HEK293 (cell line): Measurements from ENCODE around the gene USP3.

Experiments
- CTCF ChIA-PET: fragments of 350-600 bp; formaldehyde crosslinking; extraction: SDS; loops from one replicate; lab custom pipeline; 2021; ENCODE audit warnings: antibody characterized with exemption; lab: Yijun Ruan, JAX
- POLR2A ChIA-PET: fragments of 300-600 bp; formaldehyde crosslinking; extraction: SDS; loops from one replicate; lab custom pipeline; 2020; ENCODE audit warnings: antibody characterized with exemption, inconsistent platforms; lab: Yijun Ruan, JAX
- H3K27ac ChIP-seq: fragments of 200-500 bp; sonication (Bioruptor generic); 2 replicates; pipeline ENCODE4 v1.5.1; 2014; ENCODE audit warnings: low read depth, low read length, control low read depth, inconsistent platforms; ENCODE audit errors: extremely low read depth
- H3K36me3 ChIP-seq, 2 experiments: fragments of 200-500 bp in 1 of 2; sonication (Bioruptor generic) in 1 of 2; 1 replicate in 1 of 2; 2 replicates in 1 of 2; pipeline ENCODE4 v1.5.1; 2014 to 2017; ENCODE audit warnings: inconsistent platforms in 2 of 2, low read length in 2 of 2; ENCODE audit not compliant: control insufficient read depth in 2 of 2, insufficient read depth in 1 of 2
- H3K4me1 ChIP-seq: fragments of 200-500 bp; sonication (Bioruptor generic); 2 replicates; pipeline ENCODE4 v1.5.1; 2014; ENCODE audit warnings: mild to moderate bottlenecking, low read length, inconsistent platforms; ENCODE audit not compliant: control insufficient read depth, insufficient read depth
- H3K4me3 ChIP-seq: 2 replicates; pipeline ENCODE4 v1.5.1; 2011; ENCODE audit warnings: low read depth, mild to moderate bottlenecking, control low read depth, low read length, moderate library complexity
- H3K9me3 ChIP-seq: fragments of 200-500 bp; sonication (Bioruptor generic); 2 replicates; pipeline ENCODE4 v1.5.1; 2014; ENCODE audit warnings: low read depth, low read length, inconsistent platforms; ENCODE audit not compliant: control insufficient read depth, insufficient read depth
- BCL11A ChIP-seq: fragments of 450-650 bp; formaldehyde crosslinking; IDR thresholded peaks from 2 replicates; pipeline ENCODE4 v1.5.1; 2016; ENCODE audit warnings: low read depth, missing biosample characterization, missing genetic modification characterization
- KLF10 ChIP-seq: fragments of 450-650 bp; IDR thresholded peaks from 2 replicates; pipeline ENCODE4 v1.5.1; 2018; ENCODE audit warnings: missing biosample characterization, mild to moderate bottlenecking, missing genetic modification characterization
- PRDM1 ChIP-seq: fragments of 450-650 bp; formaldehyde crosslinking; IDR thresholded peaks from 2 replicates; pipeline ENCODE4; 2016; ENCODE audit warnings: missing biosample characterization, missing genetic modification characterization
- PRDM4 ChIP-seq: fragments of 450-650 bp; formaldehyde crosslinking; IDR thresholded peaks from 2 replicates; pipeline ENCODE4 v1.5.1; 2017; ENCODE audit warnings: missing biosample characterization, missing genetic modification characterization
- SCRT2 ChIP-seq: fragments of 450-650 bp; formaldehyde crosslinking; IDR thresholded peaks from 2 replicates; pipeline ENCODE4 v1.5.1; 2016; ENCODE audit warnings: missing biosample characterization, missing genetic modification characterization
- WT1 ChIP-seq: fragments of 450-650 bp; formaldehyde crosslinking; IDR thresholded peaks from 2 replicates; pipeline ENCODE4 v1.5.1; 2016; ENCODE audit warnings: missing biosample characterization, missing genetic modification characterization
- YY2 ChIP-seq: fragments of 450-650 bp; formaldehyde crosslinking; IDR thresholded peaks from 2 replicates; pipeline ENCODE4 v1.5.1; 2016; ENCODE audit warnings: missing biosample characterization, missing genetic modification characterization
- ZIC2 ChIP-seq: fragments of 450-650 bp; formaldehyde crosslinking; IDR thresholded peaks from 2 replicates; pipeline ENCODE4 v1.5.1; 2016; ENCODE audit warnings: missing biosample characterization, missing genetic modification characterization
- ZNF155 ChIP-seq: fragments of 450-650 bp; formaldehyde crosslinking; IDR thresholded peaks from 2 replicates; pipeline ENCODE4 v1.5.1; 2016; ENCODE audit warnings: missing biosample characterization, missing genetic modification characterization
- ZNF214 ChIP-seq: fragments of 450-650 bp; formaldehyde crosslinking; IDR thresholded peaks from 2 replicates; pipeline ENCODE4 v1.5.1; 2017; ENCODE audit warnings: missing biosample characterization, mild to moderate bottlenecking, missing genetic modification characterization, borderline replicate concordance
- ZNF223 ChIP-seq: fragments of 450-650 bp; formaldehyde crosslinking; IDR thresholded peaks from 2 replicates; pipeline ENCODE4 v1.5.1; 2016; ENCODE audit warnings: missing biosample characterization, missing genetic modification characterization
- ZNF248 ChIP-seq: fragments of 450-650 bp; formaldehyde crosslinking; IDR thresholded peaks from 2 replicates; pipeline ENCODE4 v1.5.1; 2017; ENCODE audit warnings: missing biosample characterization, missing genetic modification characterization
- ZNF280C ChIP-seq: fragments of 450-650 bp; formaldehyde crosslinking; IDR thresholded peaks from 2 replicates; pipeline ENCODE4 v1.5.1; 2016; ENCODE audit warnings: missing biosample characterization, missing genetic modification characterization
- ZNF324 ChIP-seq: fragments of 450-650 bp; formaldehyde crosslinking; IDR thresholded peaks from 2 replicates; pipeline ENCODE4 v1.5.1; 2016; ENCODE audit warnings: missing biosample characterization, missing genetic modification characterization
- ZNF350 ChIP-seq: fragments of 450-650 bp; formaldehyde crosslinking; IDR thresholded peaks from 2 replicates; pipeline ENCODE4 v1.5.0; 2017; ENCODE audit warnings: missing biosample characterization, mild to moderate bottlenecking, missing genetic modification characterization
- ZNF362 ChIP-seq: fragments of 450-650 bp; formaldehyde crosslinking; IDR thresholded peaks from 2 replicates; pipeline ENCODE4 v1.5.1; 2016; ENCODE audit warnings: missing biosample characterization, missing genetic modification characterization
- ZNF37A ChIP-seq: fragments of 450-650 bp; IDR thresholded peaks from 2 replicates; pipeline ENCODE4 v1.5.1; 2018; ENCODE audit warnings: missing biosample characterization, missing genetic modification characterization
- ZNF391 ChIP-seq: fragments of 450-650 bp; formaldehyde crosslinking; IDR thresholded peaks from 2 replicates; pipeline ENCODE4 v1.5.1; 2016; ENCODE audit warnings: low read depth, missing biosample characterization, missing genetic modification characterization, borderline replicate concordance
- ZNF600 ChIP-seq: fragments of 450-650 bp; formaldehyde crosslinking; IDR thresholded peaks from 2 replicates; pipeline ENCODE4 v1.5.1; 2016; ENCODE audit warnings: missing biosample characterization, missing genetic modification characterization
- ZNF701 ChIP-seq: fragments of 450-650 bp; formaldehyde crosslinking; IDR thresholded peaks from 2 replicates; pipeline ENCODE4 v1.5.1; 2016; ENCODE audit warnings: missing biosample characterization, missing genetic modification characterization
- ZNF768 ChIP-seq: fragments of 450-650 bp; formaldehyde crosslinking; IDR thresholded peaks from 2 replicates; pipeline ENCODE4 v1.5.1; 2018; ENCODE audit warnings: missing biosample characterization, mild to moderate bottlenecking, missing genetic modification characterization
- ZSCAN23 ChIP-seq: fragments of 450-650 bp; formaldehyde crosslinking; IDR thresholded peaks from 2 replicates; pipeline ENCODE4 v1.5.1; 2016; ENCODE audit warnings: missing biosample characterization, missing genetic modification characterization
- ZSCAN4 ChIP-seq: fragments of 450-650 bp; formaldehyde crosslinking; IDR thresholded peaks from 2 replicates; pipeline ENCODE4 v1.5.1; 2017; ENCODE audit warnings: missing biosample characterization, missing genetic modification characterization
- ZXDB ChIP-seq: fragments of 450-650 bp; formaldehyde crosslinking; IDR thresholded peaks from 2 replicates; pipeline ENCODE4 v1.5.1; 2016; ENCODE audit warnings: missing biosample characterization, missing genetic modification characterization
- TF ChIP-seq, protein P1 (sequence below): fragments of 450-650 bp; formaldehyde crosslinking; IDR thresholded peaks from 2 replicates; pipeline ENCODE4 v1.5.1; 2017; ENCODE audit warnings: missing biosample characterization, missing genetic modification characterization
- TF ChIP-seq, protein P2 (sequence below): fragments of 450-650 bp; formaldehyde crosslinking; IDR thresholded peaks from 2 replicates; pipeline ENCODE4 v1.5.1; 2016; ENCODE audit warnings: missing biosample characterization, missing genetic modification characterization

The USP3 gene

GRCh38 chr15:63595065-63595464 lies 90.7 kb downstream of the USP3 start:
- no peak overlapping the region for H3K27ac ChIP-seq
- POLR2A ChIA-PET = no interaction called here

DNA sequence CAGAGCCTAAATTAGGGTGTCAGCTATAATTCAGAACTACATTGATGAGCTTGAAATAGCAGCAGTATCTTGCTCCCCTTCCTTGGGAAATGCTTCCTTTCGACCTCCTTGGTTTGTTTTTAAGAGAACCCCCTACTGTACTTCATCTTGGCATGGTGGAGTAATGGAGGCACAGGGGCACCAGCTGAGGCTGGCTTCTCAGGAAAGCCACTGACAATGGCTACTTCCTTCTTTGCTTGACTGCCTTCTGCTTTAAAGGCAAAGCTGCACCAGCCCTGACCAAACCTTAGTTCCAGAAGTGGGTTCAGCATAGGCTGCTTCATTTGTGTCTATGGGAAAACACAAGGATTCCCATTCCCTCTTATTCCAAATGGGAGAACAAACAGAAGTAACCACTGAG lies 91.3 kb downstream of the USP3 start:
- H3K4me3 ChIP-seq = no peak overlapping the region
- CTCF ChIA-PET = interaction anchor here (0.6 to 1.2 kb wide), 3 partner anchors 11 to 1002 kb away, joined by 3 to 4 read pairs (median 3); no protein-coding TSS in a partner anchor
- POLR2A ChIA-PET = no interaction called here
- TF ChIP-seq YY2 (no peak), KLF10 (no peak), ZNF214 (no peak), ZNF280C (tag by site-specific recombination) (no peak), ZNF600 (tag by site-specific recombination) (no peak), ZSCAN23 (tag by site-specific recombination) (no peak), WT1 (tag by site-specific recombination) (no peak), ZNF701 (tag by site-specific recombination) (no peak), ZNF324 (tag by site-specific recombination) (no peak), ZNF37A (tag by site-specific recombination) (no peak), BCL11A (tag by site-specific recombination) (no peak), ZXDB (tag by site-specific recombination) (no peak), ZNF248 (tag by site-specific recombination) (no peak)
- TF ChIP-seq, protein P1, sequence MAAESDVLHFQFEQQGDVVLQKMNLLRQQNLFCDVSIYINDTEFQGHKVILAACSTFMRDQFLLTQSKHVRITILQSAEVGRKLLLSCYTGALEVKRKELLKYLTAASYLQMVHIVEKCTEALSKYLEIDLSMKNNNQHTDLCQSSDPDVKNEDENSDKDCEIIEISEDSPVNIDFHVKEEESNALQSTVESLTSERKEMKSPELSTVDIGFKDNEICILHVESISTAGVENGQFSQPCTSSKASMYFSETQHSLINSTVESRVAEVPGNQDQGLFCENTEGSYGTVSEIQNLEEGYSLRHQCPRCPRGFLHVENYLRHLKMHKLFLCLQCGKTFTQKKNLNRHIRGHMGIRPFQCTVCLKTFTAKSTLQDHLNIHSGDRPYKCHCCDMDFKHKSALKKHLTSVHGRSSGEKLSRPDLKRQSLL (tag by site-specific recombination) = no peak
- TF ChIP-seq, protein P2, sequence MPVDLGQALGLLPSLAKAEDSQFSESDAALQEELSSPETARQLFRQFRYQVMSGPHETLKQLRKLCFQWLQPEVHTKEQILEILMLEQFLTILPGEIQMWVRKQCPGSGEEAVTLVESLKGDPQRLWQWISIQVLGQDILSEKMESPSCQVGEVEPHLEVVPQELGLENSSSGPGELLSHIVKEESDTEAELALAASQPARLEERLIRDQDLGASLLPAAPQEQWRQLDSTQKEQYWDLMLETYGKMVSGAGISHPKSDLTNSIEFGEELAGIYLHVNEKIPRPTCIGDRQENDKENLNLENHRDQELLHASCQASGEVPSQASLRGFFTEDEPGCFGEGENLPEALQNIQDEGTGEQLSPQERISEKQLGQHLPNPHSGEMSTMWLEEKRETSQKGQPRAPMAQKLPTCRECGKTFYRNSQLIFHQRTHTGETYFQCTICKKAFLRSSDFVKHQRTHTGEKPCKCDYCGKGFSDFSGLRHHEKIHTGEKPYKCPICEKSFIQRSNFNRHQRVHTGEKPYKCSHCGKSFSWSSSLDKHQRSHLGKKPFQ (tag by site-specific recombination) = no peak

More at GRCh38 chr15:63595065-63595464, 90.7 kb downstream of the USP3 start:
- H3K36me3 ChIP-seq = peaks cover 3 to 35% of the 10 kb centered on the region in 2 experiments; a peak in 2 of 3 replicates
- H3K4me3 ChIP-seq = no peak overlapping the region
- CTCF ChIA-PET = interaction anchor here (0.6 to 1.0 kb wide), 2 partner anchors 15 to 1002 kb away, joined by 3 to 5 read pairs; no protein-coding TSS in a partner anchor
- no peaks in the 10 kb centered on the region for H3K4me1 ChIP-seq
- no peaks in the 10 kb centered on the region for H3K9me3 ChIP-seq
- TF ChIP-seq ZIC2 (no peak), PRDM4 (no peak), ZNF214 (no peak), ZNF155 (tag by site-specific recombination) (no peak), ZNF223 (tag by site-specific recombination) (no peak), PRDM1 (no peak), ZNF391 (tag by site-specific recombination) (no peak), ZNF350 (tag by site-specific recombination) (no peak), ZNF768 (tag by site-specific recombination) (no peak), SCRT2 (no peak), ZNF362 (tag by site-specific recombination) (no peak), ZSCAN4 (tag by site-specific recombination) (no peak)

More for the DNA sequence above, 91.3 kb downstream of the USP3 start:
- Histone ChIP-seq H3K4me1 (no peaks in the 10 kb centered on the region), H3K9me3 (no peaks in the 10 kb centered on the region), H3K36me3 (peaks cover 3 to 29% of the 10 kb centered on the region in 2 experiments; a peak in 2 of 3 replicates), H3K27ac (no peak overlapping the region)
